Epithelial cell of proximal tubule (primary cell): Measurements from ENCODE around the gene CRMP1. TPM values are rescaled to one million over a fixed set of nuclear protein-coding genes. Genes with fewer than 3 reads are reported as not detected.

Experiments used
- DNase-seq: peaks from one replicate; pipeline ENCODE4 v3.0.0-alpha.2; 2011; ENCODE audit warnings: low read depth
- H3K4me3 ChIP-seq: 2 replicates; pipeline ENCODE4 v1.5.1; 2011; ENCODE audit warnings: low read depth, mild to moderate bottlenecking, low read length
- total RNA-seq: library from RNA; depleted of rRNA; stranded (reverse); fragments of >200 nt; gene quantifications from 2 replicates; pipeline ENCODE4 v1.2.3, GENCODE V29; 2015
- TF ChIP-seq, protein P1 (sequence below): conservative IDR thresholded peaks from 2 replicates; pipeline ENCODE4 v1.5.1; 2012; ENCODE audit warnings: low read depth, mild to moderate bottlenecking, low read length

The CRMP1 gene
- total RNA-seq, 1 donor from 2014 or later: 1.8 TPM

GRCh38 chr4:5899396-5899795 lies 6.5 kb upstream of the CRMP1 start:
- no peak overlapping the region for H3K4me3 ChIP-seq
- TF ChIP-seq, protein P1, sequence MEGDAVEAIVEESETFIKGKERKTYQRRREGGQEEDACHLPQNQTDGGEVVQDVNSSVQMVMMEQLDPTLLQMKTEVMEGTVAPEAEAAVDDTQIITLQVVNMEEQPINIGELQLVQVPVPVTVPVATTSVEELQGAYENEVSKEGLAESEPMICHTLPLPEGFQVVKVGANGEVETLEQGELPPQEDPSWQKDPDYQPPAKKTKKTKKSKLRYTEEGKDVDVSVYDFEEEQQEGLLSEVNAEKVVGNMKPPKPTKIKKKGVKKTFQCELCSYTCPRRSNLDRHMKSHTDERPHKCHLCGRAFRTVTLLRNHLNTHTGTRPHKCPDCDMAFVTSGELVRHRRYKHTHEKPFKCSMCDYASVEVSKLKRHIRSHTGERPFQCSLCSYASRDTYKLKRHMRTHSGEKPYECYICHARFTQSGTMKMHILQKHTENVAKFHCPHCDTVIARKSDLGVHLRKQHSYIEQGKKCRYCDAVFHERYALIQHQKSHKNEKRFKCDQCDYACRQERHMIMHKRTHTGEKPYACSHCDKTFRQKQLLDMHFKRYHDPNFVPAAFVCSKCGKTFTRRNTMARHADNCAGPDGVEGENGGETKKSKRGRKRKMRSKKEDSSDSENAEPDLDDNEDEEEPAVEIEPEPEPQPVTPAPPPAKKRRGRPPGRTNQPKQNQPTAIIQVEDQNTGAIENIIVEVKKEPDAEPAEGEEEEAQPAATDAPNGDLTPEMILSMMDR: no peak
- no peak for DNase-seq

GRCh38 chr4:5897674-5898073 lies 4.8 kb upstream of the CRMP1 start:
- DNase-seq: no peak
- TF ChIP-seq, protein P1: no peak
- no peak overlapping the region for H3K4me3 ChIP-seq

- TF ChIP-seq, protein P1: no peak
- no peak for DNase-seq
- no peak overlapping the region for H3K4me3 ChIP-seq
Measured at GRCh38 chr4:5895287-5895686, 2.4 kb upstream of the CRMP1 start.

- DNase-seq: no peak
- TF ChIP-seq, protein P1: no peak
- no peak overlapping the region for H3K4me3 ChIP-seq
Measured at GRCh38 chr4:5894266-5894665, 1.4 kb upstream of the CRMP1 start.

DNA sequence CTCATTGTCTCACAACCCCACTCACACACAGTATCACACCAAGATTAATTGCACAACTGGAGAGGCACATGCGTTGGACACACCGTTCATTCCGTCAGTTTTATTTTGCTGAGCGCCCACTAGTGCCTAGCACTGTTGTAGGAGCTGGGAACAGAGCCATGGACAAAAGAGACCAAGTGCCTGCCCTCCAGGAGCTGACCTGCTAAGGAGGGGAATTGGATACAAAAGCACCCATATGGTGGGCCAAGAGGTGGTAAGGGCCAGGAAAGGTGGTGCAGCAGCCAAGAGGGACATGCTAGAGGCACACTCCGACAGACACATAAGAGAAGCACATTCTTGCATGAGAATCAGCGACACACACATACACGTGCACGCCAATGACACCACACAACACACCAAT lies 705 bp upstream of the CRMP1 start:
- H3K4me3 ChIP-seq: no peak overlapping the region
- TF ChIP-seq, protein P1: no peak
- DNase-seq: no peak

DNA sequence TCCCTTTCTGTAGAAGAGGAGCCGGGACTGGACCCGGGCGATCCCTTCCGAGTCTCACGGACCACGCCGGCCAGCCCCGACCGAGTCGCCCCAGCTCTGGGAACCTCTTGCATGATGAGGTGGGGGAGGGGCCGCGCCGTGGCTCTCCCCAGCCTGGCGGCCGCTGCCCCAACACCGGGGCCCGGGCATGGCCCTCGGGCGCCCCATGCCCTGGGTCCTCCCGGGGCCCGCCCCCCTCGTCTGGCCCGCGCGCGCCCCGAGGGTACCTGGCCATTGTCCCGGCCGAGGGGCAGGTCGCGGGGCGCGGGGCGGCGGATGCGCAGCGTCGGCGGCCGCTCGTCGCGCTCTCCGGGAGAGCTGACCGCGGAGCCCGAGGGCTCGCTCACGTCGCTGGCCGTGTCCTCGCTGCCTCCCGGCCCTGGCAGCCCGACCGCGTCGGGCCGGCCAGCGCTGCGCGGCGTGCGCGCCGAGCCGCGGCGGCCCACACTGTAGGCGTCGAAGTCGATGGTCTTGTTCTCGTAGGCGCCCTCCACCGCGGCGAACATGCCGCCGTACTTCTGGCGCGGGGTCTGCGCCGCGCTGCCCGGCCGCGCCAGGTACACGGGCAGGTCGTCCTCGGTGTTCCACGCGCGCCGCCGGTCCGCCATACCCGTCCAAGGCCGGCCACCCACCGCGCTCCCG lies 423 bp downstream of the CRMP1 start:
- no peak for DNase-seq
- TF ChIP-seq, protein P1: no peak
- H3K4me3 ChIP-seq: no peak overlapping the region
